MM.1S (cell line): Measurements from ENCODE around the gene VMP1.

Source experiments
- DNase-seq: peaks from one replicate; pipeline ENCODE4 v3.0.0-alpha.2; 2015
- H2AFZ ChIP-seq: fragments of 300-600 bp; sonication (generic); 2 replicates; pipeline ENCODE4 v1.6.0; 2016; ENCODE audit warnings: antibody characterized with exemption, low read length
- H3F3A ChIP-seq: fragments of 300-600 bp; sonication (generic); 2 replicates; pipeline ENCODE4 v1.6.1; 2016; ENCODE audit warnings: mild to moderate bottlenecking, antibody characterized with exemption, low read length, moderate library complexity, mixed read lengths; ENCODE audit not compliant: insufficient read depth
- H3K27ac ChIP-seq: fragments of 300-600 bp; sonication (generic); 2 replicates; pipeline ENCODE4 v1.5.1; 2016; ENCODE audit warnings: mild to moderate bottlenecking, low read length
- H3K27me3 ChIP-seq: fragments of 300-600 bp; sonication (generic); replicated peaks from 2 replicates; pipeline ENCODE4 v1.6.0; 2016; ENCODE audit warnings: low read length; ENCODE audit not compliant: insufficient read depth
- H3K36me3 ChIP-seq: fragments of 300-600 bp; sonication (generic); replicated peaks from 2 replicates; pipeline ENCODE4 v1.6.1; 2016; ENCODE audit warnings: mild to moderate bottlenecking, low read length, mixed read lengths; ENCODE audit not compliant: insufficient read depth
- H3K4me1 ChIP-seq: fragments of 300-600 bp; sonication (generic); 2 replicates; pipeline ENCODE4 v1.6.1; 2016; ENCODE audit warnings: low read length, mixed read lengths
- H3K4me2 ChIP-seq: fragments of 300-600 bp; sonication (generic); 2 replicates; pipeline ENCODE4 v1.6.0; 2016; ENCODE audit warnings: low read depth, low read length
- H3K4me3 ChIP-seq: fragments of 300-600 bp; sonication (generic); 2 replicates; pipeline ENCODE4 v1.5.1; 2016; ENCODE audit warnings: low read length, mixed read lengths
- H3K79me2 ChIP-seq: fragments of 300-600 bp; sonication (generic); 2 replicates; pipeline ENCODE4 v1.6.1; 2016; ENCODE audit warnings: mixed run types, low read length, mixed read lengths
- H3K9ac ChIP-seq: fragments of 300-600 bp; sonication (generic); 2 replicates; pipeline ENCODE4 v1.6.1; 2016; ENCODE audit warnings: low read length, mixed read lengths
- H3K9me2 ChIP-seq: fragments of 300-600 bp; sonication (generic); replicated peaks from 2 replicates; pipeline ENCODE4 v1.6.1; 2016; ENCODE audit warnings: mild to moderate bottlenecking, low read length, mixed read lengths; ENCODE audit not compliant: insufficient read depth
- H3K9me3 ChIP-seq: fragments of 300-600 bp; sonication (generic); replicated peaks from 2 replicates; pipeline ENCODE4 v1.6.1; 2016; ENCODE audit warnings: mild to moderate bottlenecking, low read length, mixed read lengths; ENCODE audit not compliant: insufficient read depth
- H4K20me1 ChIP-seq: fragments of 300-600 bp; sonication (generic); 2 replicates; pipeline ENCODE4 v1.6.1; 2016; ENCODE audit warnings: mild to moderate bottlenecking, low read length, moderate library complexity, mixed read lengths; ENCODE audit not compliant: insufficient read depth
- EZH2 ChIP-seq: fragments of 300-600 bp; sonication (generic); optimal IDR thresholded peaks from 2 replicates; pipeline ENCODE3; 2017; ENCODE audit warnings: low read depth, mild to moderate bottlenecking, antibody characterized with exemption, low read length, mixed read lengths
- EZH2phosphoT487 ChIP-seq: fragments of 300-600 bp; sonication (generic); IDR thresholded peaks from 2 replicates; pipeline ENCODE4 v1.6.1; 2018; ENCODE audit warnings: antibody characterized with exemption, low read length
- TF ChIP-seq, protein P1 (sequence below): fragments of 300-600 bp; sonication (generic); IDR thresholded peaks from 2 replicates; pipeline ENCODE4 v1.5.1; 2016; ENCODE audit warnings: antibody characterized with exemption, low read length, mixed read lengths

The VMP1 gene

DNA sequence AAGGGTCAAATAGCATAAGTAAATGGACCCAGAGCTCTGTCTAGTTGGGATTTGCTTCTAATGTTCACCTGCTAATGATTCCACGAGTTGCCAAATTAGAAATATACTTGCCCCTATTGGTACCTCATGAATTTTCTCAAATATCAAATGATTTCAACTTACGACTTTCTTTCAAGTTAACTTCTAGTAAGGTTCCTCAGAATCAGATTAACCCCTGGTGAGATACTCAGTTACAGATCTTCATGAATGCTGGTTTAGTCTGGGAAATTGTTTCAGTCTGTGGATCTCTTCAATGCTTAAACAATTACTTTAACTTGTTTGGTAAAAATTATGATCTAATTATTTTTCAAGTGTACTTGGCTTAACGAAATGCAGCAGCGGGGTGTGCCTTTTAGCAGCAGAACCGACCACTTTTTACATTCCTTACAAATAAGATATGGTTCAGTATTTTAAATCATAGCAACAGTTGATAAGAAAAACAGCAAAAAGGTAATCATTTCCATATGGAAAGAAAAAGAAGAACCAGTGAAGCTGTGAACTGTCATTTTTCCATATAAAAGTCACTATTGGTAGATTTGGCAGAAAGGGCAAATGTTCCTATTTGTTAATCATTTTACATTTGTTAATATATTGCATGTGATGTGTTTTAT, 150.8 kb downstream of the VMP1 start:
- TF ChIP-seq EZH2phosphoT487 = no peak
- TF ChIP-seq, protein P1, sequence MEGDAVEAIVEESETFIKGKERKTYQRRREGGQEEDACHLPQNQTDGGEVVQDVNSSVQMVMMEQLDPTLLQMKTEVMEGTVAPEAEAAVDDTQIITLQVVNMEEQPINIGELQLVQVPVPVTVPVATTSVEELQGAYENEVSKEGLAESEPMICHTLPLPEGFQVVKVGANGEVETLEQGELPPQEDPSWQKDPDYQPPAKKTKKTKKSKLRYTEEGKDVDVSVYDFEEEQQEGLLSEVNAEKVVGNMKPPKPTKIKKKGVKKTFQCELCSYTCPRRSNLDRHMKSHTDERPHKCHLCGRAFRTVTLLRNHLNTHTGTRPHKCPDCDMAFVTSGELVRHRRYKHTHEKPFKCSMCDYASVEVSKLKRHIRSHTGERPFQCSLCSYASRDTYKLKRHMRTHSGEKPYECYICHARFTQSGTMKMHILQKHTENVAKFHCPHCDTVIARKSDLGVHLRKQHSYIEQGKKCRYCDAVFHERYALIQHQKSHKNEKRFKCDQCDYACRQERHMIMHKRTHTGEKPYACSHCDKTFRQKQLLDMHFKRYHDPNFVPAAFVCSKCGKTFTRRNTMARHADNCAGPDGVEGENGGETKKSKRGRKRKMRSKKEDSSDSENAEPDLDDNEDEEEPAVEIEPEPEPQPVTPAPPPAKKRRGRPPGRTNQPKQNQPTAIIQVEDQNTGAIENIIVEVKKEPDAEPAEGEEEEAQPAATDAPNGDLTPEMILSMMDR = no peak
- TF ChIP-seq EZH2 = no peak
- H4K20me1 ChIP-seq = no peaks in the 10 kb centered on the region
- H3K79me2 ChIP-seq = no peaks in the 10 kb centered on the region
- 0 out of 2 replicates have a peak, but pooled peaks cover under 1% of the 10 kb centered on the region for H3K4me1 ChIP-seq
- no peak overlapping the region for H3K9ac ChIP-seq
- no peak overlapping the region for H3K4me2 ChIP-seq
- no peaks in the 10 kb centered on the region for H3K27me3 ChIP-seq
- no peaks in the 10 kb centered on the region for H3F3A ChIP-seq
- no peak for DNase-seq
- H2AFZ ChIP-seq = no peak overlapping the region
- no peaks in the 10 kb centered on the region for H3K36me3 ChIP-seq
- no peak overlapping the region for H3K4me3 ChIP-seq
- no peaks in the 10 kb centered on the region for H3K9me2 ChIP-seq
- no peak overlapping the region for H3K27ac ChIP-seq
- H3K9me3 ChIP-seq = no peaks in the 10 kb centered on the region

DNA sequence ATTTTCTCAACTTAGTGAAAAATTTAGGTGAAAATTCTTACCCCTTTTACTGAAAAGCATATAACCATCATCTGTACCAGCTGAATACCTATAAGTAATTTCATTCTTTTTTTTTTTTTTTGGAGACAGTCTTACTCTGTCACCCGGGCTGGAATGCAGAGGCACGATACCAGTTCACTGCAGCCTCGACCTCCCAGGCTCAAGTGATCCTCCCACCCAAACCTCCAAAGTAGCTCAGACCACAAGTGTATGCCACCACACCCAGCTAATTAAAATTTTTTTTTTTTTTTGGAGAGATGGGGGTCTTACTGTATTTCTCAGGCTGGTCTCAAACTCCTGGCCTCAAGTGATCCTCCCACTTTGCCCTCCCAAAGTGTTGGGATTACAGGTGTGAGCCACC, 151.5 kb downstream of the VMP1 start:
- Histone ChIP-seq H3K4me3 (no peak overlapping the region), H3F3A (no peaks in the 10 kb centered on the region), H3K36me3 (no peaks in the 10 kb centered on the region), H3K4me1 (no peaks in the 10 kb centered on the region), H3K9me2 (no peaks in the 10 kb centered on the region), H3K27ac (no peak overlapping the region), H3K79me2 (no peaks in the 10 kb centered on the region), H3K9me3 (no peaks in the 10 kb centered on the region), H3K4me2 (no peak overlapping the region), H2AFZ (no peak overlapping the region), H4K20me1 (no peaks in the 10 kb centered on the region), H3K9ac (no peak overlapping the region), H3K27me3 (no peaks in the 10 kb centered on the region)
- TF ChIP-seq, protein P1 = no peak
- TF ChIP-seq EZH2 (no peak), EZH2phosphoT487 (no peak)
- no peak for DNase-seq

DNA sequence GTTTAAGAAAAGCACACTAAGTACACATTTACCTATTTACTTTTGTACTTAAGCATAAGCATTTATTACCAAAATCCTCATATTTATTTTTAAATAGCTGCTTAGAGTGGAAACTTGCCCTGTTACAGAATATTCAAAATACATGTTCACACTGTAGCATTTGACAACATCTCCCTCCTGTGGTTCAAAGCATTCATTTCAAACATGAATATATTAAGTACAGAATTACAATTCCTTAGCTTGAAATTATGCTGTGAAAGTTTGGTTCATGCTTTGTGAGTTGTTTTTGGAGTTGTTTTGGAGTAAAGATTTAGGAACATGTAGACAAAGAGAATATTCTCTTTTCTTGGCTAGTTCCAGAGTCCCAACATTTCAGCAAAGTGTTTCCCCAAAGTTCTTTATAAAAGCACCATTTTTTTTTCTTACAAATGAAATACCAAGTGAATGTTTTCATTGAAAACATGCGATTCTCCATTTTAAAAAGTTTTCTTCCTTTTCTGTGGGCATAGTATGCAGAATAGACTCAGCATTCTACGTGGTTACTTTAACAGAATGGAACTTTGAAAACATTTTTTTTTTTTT, 152.1 kb downstream of the VMP1 start:
- DNase-seq = peak; percentile 52
- H2AFZ ChIP-seq = no peak overlapping the region

More for the DNA sequence above, 152.1 kb downstream of the VMP1 start:
- no peaks in the 10 kb centered on the region for H3K4me1 ChIP-seq
- no peaks in the 10 kb centered on the region for H3K36me3 ChIP-seq
- H3K27ac ChIP-seq = no peak overlapping the region
- no peak overlapping the region for H3K9ac ChIP-seq
- H3K27me3 ChIP-seq = no peaks in the 10 kb centered on the region
- no peak overlapping the region for H3K4me2 ChIP-seq
- H3K9me2 ChIP-seq = no peaks in the 10 kb centered on the region
- H3K79me2 ChIP-seq = no peaks in the 10 kb centered on the region
- no peaks in the 10 kb centered on the region for H4K20me1 ChIP-seq
- no peaks in the 10 kb centered on the region for H3F3A ChIP-seq
- H3K9me3 ChIP-seq = no peaks in the 10 kb centered on the region
- TF ChIP-seq, protein P1 = peak; percentile 55
- no peak for TF ChIP-seq EZH2
- no peak overlapping the region for H3K4me3 ChIP-seq
